ENCODE results near the gene SYTL3. TPM values are rescaled to one million over a fixed set of nuclear protein-coding genes. Genes with fewer than 3 reads are reported as not detected.
A peak's percentile ranks its signal among the peaks of the same experiment; 100 is the strongest.

The SYTL3 gene
- total and polyA plus RNA-seq, 10 of the 15 experiments (the other 5 are each of a cell fraction or from before 2014, with no cell fraction given), result 3.3 to 12.1 (median 6.9) TPM

DNA sequence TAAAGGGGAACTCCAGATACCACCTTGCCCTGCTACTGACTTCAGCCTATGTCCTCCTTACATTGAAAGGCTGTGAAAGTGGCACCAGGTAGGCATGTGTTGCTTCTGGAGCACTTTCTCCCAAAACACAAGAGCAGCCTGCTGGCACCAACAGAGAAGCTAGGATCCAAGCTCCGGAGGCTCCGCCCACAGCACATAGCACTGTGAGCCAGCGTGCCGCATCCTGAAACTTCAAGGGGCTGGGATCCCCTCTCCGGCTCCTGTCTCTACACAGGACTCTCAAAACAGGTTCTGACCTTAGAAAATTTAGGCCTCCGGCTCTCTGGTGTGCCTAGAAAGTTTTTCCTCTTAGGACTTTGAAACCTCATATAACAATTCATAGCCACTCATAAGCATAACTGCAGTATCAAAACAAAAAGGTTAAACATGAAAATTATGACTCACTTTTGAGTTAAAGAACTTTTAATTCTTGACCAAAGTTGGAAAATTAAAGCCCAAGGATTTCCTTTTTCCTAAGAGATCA, 128.2 kb downstream of the SYTL3 start:
- ATAC-seq (no peak), DNase-seq (ENCODE audit: low read depth, low spot score) (no peak), FAIRE-seq (no peak)
- Histone ChIP-seq H4K20me1 (ENCODE audit: control insufficient read depth, insufficient read depth) (no peaks in the 10 kb centered on the region; the same call in 1 of the 2 replicates), H2AFZ (ENCODE audit: control insufficient read depth, low read depth, low read length) (no peak overlapping the region), H3K9ac (ENCODE audit: control insufficient read depth, insufficient read depth, low read length) (no peak overlapping the region), H3K4me1 (ENCODE audit: control insufficient read depth, insufficient read depth, low read length) (no peaks in the 10 kb centered on the region), H3K79me2 (ENCODE audit: control insufficient read depth, insufficient read depth, low read length) (peaks cover 2% of the 10 kb centered on the region), H3K9me3 (replicated peaks; ENCODE audit: control insufficient read depth, insufficient read depth, low read length) (no peaks in the 10 kb centered on the region), H3K4me3 (no peak overlapping the region), H3K36me3 (ENCODE audit: control insufficient read depth in 2 of 2, insufficient read depth in 2 of 2, low read length in 1 of 2) (peaks cover 56 to 58% of the 10 kb centered on the region in 2 experiments), H3K4me2 (ENCODE audit: control insufficient read depth, insufficient read depth) (no peak overlapping the region), H3K27me3 (replicated peaks in 1 of 2; ENCODE audit: control insufficient read depth in 2 of 2, insufficient read depth in 2 of 2, low read length in 1 of 2) (no peaks in the 10 kb centered on the region), H3K27ac (ENCODE audit: control insufficient read depth, insufficient read depth) (no peak overlapping the region)
- TF ChIP-seq, protein P1, sequence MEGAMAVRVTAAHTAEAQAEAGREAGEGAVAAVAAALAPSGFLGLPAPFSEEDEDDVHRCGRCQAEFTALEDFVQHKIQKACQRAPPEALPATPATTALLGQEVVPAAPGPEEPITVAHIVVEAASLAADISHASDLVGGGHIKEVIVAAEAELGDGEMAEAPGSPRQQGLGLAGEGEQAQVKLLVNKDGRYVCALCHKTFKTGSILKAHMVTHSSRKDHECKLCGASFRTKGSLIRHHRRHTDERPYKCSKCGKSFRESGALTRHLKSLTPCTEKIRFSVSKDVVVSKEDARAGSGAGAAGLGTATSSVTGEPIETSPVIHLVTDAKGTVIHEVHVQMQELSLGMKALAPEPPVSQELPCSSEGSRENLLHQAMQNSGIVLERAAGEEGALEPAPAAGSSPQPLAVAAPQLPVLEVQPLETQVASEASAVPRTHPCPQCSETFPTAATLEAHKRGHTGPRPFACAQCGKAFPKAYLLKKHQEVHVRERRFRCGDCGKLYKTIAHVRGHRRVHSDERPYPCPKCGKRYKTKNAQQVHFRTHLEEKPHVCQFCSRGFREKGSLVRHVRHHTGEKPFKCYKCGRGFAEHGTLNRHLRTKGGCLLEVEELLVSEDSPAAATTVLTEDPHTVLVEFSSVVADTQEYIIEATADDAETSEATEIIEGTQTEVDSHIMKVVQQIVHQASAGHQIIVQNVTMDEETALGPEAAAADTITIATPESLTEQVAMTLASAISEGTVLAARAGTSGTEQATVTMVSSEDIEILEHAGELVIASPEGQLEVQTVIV (IDR thresholded peaks at IDR 0.05; ENCODE audit: borderline replicate concordance, partially characterized antibody), result no peak
- ChIA-PET CTCF (interaction anchor here (1.2 to 1.3 kb wide), 2 partner anchors 9 to 119 kb away, joined by 3 to 4 read pairs; no protein-coding TSS in a partner anchor), RAD21 (ENCODE audit: unreplicated experiment) (no interaction called here), POLR2A (interaction anchor here (0.5 kb wide), 1 partner anchor 30 kb away, joined by 4 read pairs; no protein-coding TSS in a partner anchor), SMC1A (ENCODE audit: uncharacterized antibody, unreplicated experiment) (no interaction called here)
- 97% methylated on average over 6 of the region's 6 CpGs for WGBS (ENCODE audit: insufficient coverage, insufficient replicate concordance, low lambda C conversion rate, missing lambda C conversion rate)
- intact Hi-C loops (cut with micrococcal nuclease; ENCODE audit: unreplicated experiment) (loop anchor here (5.0 kb wide), 1 partner anchor 71 kb away; no protein-coding TSS in a partner anchor), in situ Hi-C loops (cut with MboI) (no loop called here)
- no TSS peak for BruUV-seq (replicated peaks)

DNA sequence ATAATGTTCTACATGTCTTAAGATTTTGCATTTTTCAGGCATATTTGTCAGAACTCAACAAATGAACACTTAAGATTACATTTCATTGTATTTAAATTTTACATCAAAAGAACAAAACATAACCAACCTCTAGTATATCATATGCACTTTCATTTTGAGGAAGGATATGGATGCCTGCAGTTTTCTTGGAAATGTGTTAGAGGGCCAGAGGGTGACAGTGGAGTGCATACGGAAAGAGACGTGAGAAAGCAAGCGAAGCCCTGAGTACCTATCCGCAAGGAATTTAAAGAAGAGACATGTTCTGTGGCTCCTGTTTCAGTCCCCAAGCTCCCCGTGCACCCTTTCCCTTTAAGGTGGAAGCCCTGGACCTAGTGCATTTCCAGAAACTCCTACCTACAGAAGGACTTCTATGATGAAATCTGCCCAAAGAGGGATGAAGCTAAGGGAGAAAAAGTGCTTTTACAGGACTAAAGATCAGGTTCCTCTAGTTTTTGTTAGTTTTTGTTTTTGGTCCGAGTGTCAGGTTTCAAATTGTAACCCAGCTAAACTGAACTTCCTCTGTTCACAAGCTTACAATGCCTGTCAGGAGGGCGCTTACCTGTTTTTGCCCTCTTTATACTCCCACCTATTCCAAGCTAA, 130.5 kb downstream of the SYTL3 start:
- in situ Hi-C loops (cut with MboI) (no loop called here), intact Hi-C loops (cut with micrococcal nuclease; ENCODE audit: unreplicated experiment) (no loop called here)
- WGBS (ENCODE audit: insufficient coverage, insufficient replicate concordance, low lambda C conversion rate, missing lambda C conversion rate), result 92% methylated on average over 7 of the region's 7 CpGs
- no peaks in the 10 kb centered on the region for H3K27me3 ChIP-seq (replicated peaks in 1 of 2; ENCODE audit: control insufficient read depth in 2 of 2, insufficient read depth in 2 of 2, low read length in 1 of 2)
- RAD21 ChIA-PET (ENCODE audit: unreplicated experiment), result interaction anchor here (0.5 kb wide), 1 partner anchor 89 kb away, joined by 4 read pairs; no protein-coding TSS in a partner anchor
- H3K4me1 ChIP-seq (ENCODE audit: control insufficient read depth, insufficient read depth, low read length), result no peaks in the 10 kb centered on the region
- no peaks in the 10 kb centered on the region for H3K9me3 ChIP-seq (replicated peaks; ENCODE audit: control insufficient read depth, insufficient read depth, low read length)
- H3K27ac ChIP-seq (ENCODE audit: control insufficient read depth, insufficient read depth), result no peak overlapping the region
- no peak overlapping the region for H3K4me3 ChIP-seq
- no peak for ATAC-seq
- POLR2A ChIA-PET, result interaction anchor here (1.3 kb wide), 1 partner anchor 8 kb away, joined by 4 read pairs; no protein-coding TSS in a partner anchor
- CTCF ChIA-PET, result interaction anchor here (0.7 to 2.8 kb wide), 9 partner anchors 9 to 354 kb away, joined by 3 to 9 read pairs (median 3); no protein-coding TSS in a partner anchor
- DNase-seq (ENCODE audit: low read depth, low spot score), result no peak
- H3K9ac ChIP-seq (ENCODE audit: control insufficient read depth, insufficient read depth, low read length), result no peak overlapping the region
- TF ChIP-seq POLR2AphosphoS5 (IDR thresholded peaks at IDR 0.05; ENCODE audit: low read length) (0 out of 2 replicates have a peak, but pooled peaks have one; percentile 20), EGR1 (IDR thresholded peaks at IDR 0.05; ENCODE audit: borderline replicate concordance in 1 of 2, low read depth in 2 of 2, low read length in 2 of 2) (no peak)
- TF ChIP-seq, protein P2, sequence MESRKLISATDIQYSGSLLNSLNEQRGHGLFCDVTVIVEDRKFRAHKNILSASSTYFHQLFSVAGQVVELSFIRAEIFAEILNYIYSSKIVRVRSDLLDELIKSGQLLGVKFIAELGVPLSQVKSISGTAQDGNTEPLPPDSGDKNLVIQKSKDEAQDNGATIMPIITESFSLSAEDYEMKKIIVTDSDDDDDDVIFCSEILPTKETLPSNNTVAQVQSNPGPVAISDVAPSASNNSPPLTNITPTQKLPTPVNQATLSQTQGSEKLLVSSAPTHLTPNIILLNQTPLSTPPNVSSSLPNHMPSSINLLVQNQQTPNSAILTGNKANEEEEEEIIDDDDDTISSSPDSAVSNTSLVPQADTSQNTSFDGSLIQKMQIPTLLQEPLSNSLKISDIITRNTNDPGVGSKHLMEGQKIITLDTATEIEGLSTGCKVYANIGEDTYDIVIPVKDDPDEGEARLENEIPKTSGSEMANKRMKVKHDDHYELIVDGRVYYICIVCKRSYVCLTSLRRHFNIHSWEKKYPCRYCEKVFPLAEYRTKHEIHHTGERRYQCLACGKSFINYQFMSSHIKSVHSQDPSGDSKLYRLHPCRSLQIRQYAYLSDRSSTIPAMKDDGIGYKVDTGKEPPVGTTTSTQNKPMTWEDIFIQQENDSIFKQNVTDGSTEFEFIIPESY (IDR thresholded peaks at IDR 0.05), result no peak
- H3K36me3 ChIP-seq (ENCODE audit: control insufficient read depth in 2 of 2, insufficient read depth in 2 of 2, low read length in 1 of 2), result peaks cover 62 to 63% of the 10 kb centered on the region in 2 experiments
- H2AFZ ChIP-seq (ENCODE audit: control insufficient read depth, low read depth, low read length), result no peak overlapping the region
- no peak overlapping the region for H3K4me2 ChIP-seq (ENCODE audit: control insufficient read depth, insufficient read depth)
- peaks cover 2% of the 10 kb centered on the region; the same call in 1 of the 2 replicates for H3K79me2 ChIP-seq (ENCODE audit: control insufficient read depth, insufficient read depth, low read length)
- SMC1A ChIA-PET (ENCODE audit: uncharacterized antibody, unreplicated experiment), result interaction anchor here (0.5 to 2.3 kb wide), 11 partner anchors 9 to 369 kb away, joined by 3 to 11 read pairs (median 3); partner anchors contain the start of gene EZR
- H4K20me1 ChIP-seq (ENCODE audit: control insufficient read depth, insufficient read depth), result no peaks in the 10 kb centered on the region; the same call in 1 of the 2 replicates
- FAIRE-seq, result no peak
- BruUV-seq (replicated peaks), result TSS peak; percentile 12

Data from GM12878 (cell line).